ENCODE measurements around the gene ODAD3.

GRCh38 chr19:11446271-11446651, 11.3 kb upstream of the ODAD3 start:
- no peak for TF ChIP-seq EP300 (IDR thresholded peaks at IDR 0.05)
- TF ChIP-seq POLR2A (IDR thresholded peaks at IDR 0.05; ENCODE audit: low read depth), result no peak
- TF ChIP-seq, protein P1, sequence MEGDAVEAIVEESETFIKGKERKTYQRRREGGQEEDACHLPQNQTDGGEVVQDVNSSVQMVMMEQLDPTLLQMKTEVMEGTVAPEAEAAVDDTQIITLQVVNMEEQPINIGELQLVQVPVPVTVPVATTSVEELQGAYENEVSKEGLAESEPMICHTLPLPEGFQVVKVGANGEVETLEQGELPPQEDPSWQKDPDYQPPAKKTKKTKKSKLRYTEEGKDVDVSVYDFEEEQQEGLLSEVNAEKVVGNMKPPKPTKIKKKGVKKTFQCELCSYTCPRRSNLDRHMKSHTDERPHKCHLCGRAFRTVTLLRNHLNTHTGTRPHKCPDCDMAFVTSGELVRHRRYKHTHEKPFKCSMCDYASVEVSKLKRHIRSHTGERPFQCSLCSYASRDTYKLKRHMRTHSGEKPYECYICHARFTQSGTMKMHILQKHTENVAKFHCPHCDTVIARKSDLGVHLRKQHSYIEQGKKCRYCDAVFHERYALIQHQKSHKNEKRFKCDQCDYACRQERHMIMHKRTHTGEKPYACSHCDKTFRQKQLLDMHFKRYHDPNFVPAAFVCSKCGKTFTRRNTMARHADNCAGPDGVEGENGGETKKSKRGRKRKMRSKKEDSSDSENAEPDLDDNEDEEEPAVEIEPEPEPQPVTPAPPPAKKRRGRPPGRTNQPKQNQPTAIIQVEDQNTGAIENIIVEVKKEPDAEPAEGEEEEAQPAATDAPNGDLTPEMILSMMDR (IDR thresholded peaks at IDR 0.05), result no peak

All from esophagus muscularis mucosa (tissue), 4 donors.